Subcutaneous abdominal adipose tissue (tissue), 5 donors: Measurements from ENCODE around the gene CUX1.
"Not testable (repeated sequence)": the region's sequence is repeated elsewhere in the genome, so short reads cannot be mapped to it uniquely, and the experiment has no call there.

ENCODE experiments used
- H3K27ac ChIP-seq: one replicate; pipeline ENCODE4 v1.7.0; 2013; ENCODE audit warnings: low read depth, mild to moderate bottlenecking, inconsistent platforms, low read length, moderate library complexity
- H3K27me3 ChIP-seq, 5 donors: one replicate each; pipeline ENCODE4 v1.7.0; 2013; ENCODE audit warnings: low read length in 5 of 5, inconsistent platforms in 1 of 5; ENCODE audit not compliant: control insufficient read depth in 5 of 5, insufficient read depth in 4 of 5
- H3K36me3 ChIP-seq, 5 donors: one replicate each; pipeline ENCODE4 v1.7.0; 2013; ENCODE audit warnings: low read length in 5 of 5; ENCODE audit not compliant: control insufficient read depth in 5 of 5, insufficient read depth in 5 of 5
- H3K4me1 ChIP-seq, 5 donors: one replicate each; pipeline ENCODE4 v1.7.0; 2013; ENCODE audit warnings: low read length in 5 of 5, mild to moderate bottlenecking in 3 of 5, moderate library complexity in 1 of 5; ENCODE audit not compliant: control insufficient read depth in 5 of 5, insufficient read depth in 5 of 5
- H3K4me3 ChIP-seq, 5 donors: one replicate each; pipeline ENCODE4 v1.7.0; 2013; ENCODE audit warnings: low read length in 5 of 5, low read depth in 1 of 5
- H3K9ac ChIP-seq, 5 donors: one replicate each; pipeline ENCODE4 v1.7.0; 2013; ENCODE audit warnings: low read length in 5 of 5, mild to moderate bottlenecking in 4 of 5, moderate library complexity in 3 of 5
- H3K9me3 ChIP-seq, 5 donors: one replicate each; pipeline ENCODE4 v1.7.0; 2013; ENCODE audit warnings: low read length in 5 of 5; ENCODE audit not compliant: control insufficient read depth in 5 of 5
- donor health status: healthy.
- donor health status: healthy.
- donor health status: healthy.
- donor health status: healthy.
- donor health status: healthy.

CUX1 gene

GRCh38 chr7:101792682-101793071, 24.7 kb upstream of the CUX1 start:
- not testable (repeated sequence) for H3K9me3 ChIP-seq, H3K9ac ChIP-seq, H3K4me1 ChIP-seq, H3K27ac ChIP-seq, H3K36me3 ChIP-seq, H3K27me3 ChIP-seq, H3K4me3 ChIP-seq

- H3K27ac ChIP-seq, result no peak overlapping the region
- no peaks in the 10 kb centered on the region for H3K36me3 ChIP-seq
- peaks cover 0 to 4% (median 0%) of the 10 kb centered on the region in 5 donors for H3K9me3 ChIP-seq
- H3K9ac ChIP-seq, result no peak overlapping the region
- peaks cover 0 to 2% (median 0%) of the 10 kb centered on the region in 5 donors for H3K4me1 ChIP-seq
- H3K4me3 ChIP-seq, result no peak overlapping the region
- H3K27me3 ChIP-seq, result peaks cover 0 to 3% (median 0%) of the 10 kb centered on the region in 5 donors
These were observed 22.0 kb upstream of the CUX1 start for GRCh38 chr7:101795461-101795860.

- not testable (repeated sequence) for H3K9ac ChIP-seq, H3K36me3 ChIP-seq, H3K27ac ChIP-seq, H3K9me3 ChIP-seq, H3K4me1 ChIP-seq, H3K4me3 ChIP-seq
- H3K27me3 ChIP-seq, result peaks cover 0 to 11% (median 8%) of the 10 kb centered on the region in 5 donors
These were observed 19.3 kb upstream of the CUX1 start for GRCh38 chr7:101798173-101798572.

GRCh38 chr7:101803203-101804087, 14.0 kb upstream of the CUX1 start:
- Histone ChIP-seq H3K27me3 (peaks cover 10 to 35% (median 28%) of the 10 kb centered on the region in 5 donors), H3K36me3 (no peaks in the 10 kb centered on the region), H3K4me1 (peaks cover 0 to 4% (median 0%) of the 10 kb centered on the region in 5 donors), H3K9ac (no peak overlapping the region), H3K27ac (no peak overlapping the region), H3K4me3 (no peak overlapping the region), H3K9me3 (no peaks in the 10 kb centered on the region)

- peaks cover 10 to 34% (median 28%) of the 10 kb centered on the region in 5 donors for H3K27me3 ChIP-seq
- H3K27ac ChIP-seq, result no peak overlapping the region
These were observed 13.1 kb upstream of the CUX1 start for GRCh38 chr7:101804088-101804963.

GRCh38 chr7:101804967-101805366, 12.5 kb upstream of the CUX1 start:
- no peaks in the 10 kb centered on the region for H3K9me3 ChIP-seq
- no peak overlapping the region for H3K9ac ChIP-seq
- H3K36me3 ChIP-seq, result no peaks in the 10 kb centered on the region
- H3K4me1 ChIP-seq, result peaks cover 0 to 4% (median 0%) of the 10 kb centered on the region in 5 donors
- no peak overlapping the region for H3K27ac ChIP-seq
- peaks cover 10 to 34% (median 28%) of the 10 kb centered on the region in 5 donors for H3K27me3 ChIP-seq
- H3K4me3 ChIP-seq, result no peak overlapping the region

More at GRCh38 chr7:101804088-101804963, 13.1 kb upstream of the CUX1 start:
- Histone ChIP-seq H3K4me1 (peaks cover 0 to 4% (median 0%) of the 10 kb centered on the region in 5 donors), H3K36me3 (no peaks in the 10 kb centered on the region), H3K4me3 (no peak overlapping the region), H3K9ac (no peak overlapping the region), H3K9me3 (no peaks in the 10 kb centered on the region)

- Histone ChIP-seq H3K27me3 (peaks cover 0 to 7% (median 0%) of the 10 kb centered on the region in 5 donors), H3K4me1 (peaks cover 0 to 21% (median 16%) of the 10 kb centered on the region in 5 donors), H3K27ac (no peak overlapping the region), H3K4me3 (no peak overlapping the region), H3K9ac (no peak overlapping the region), H3K36me3 (no peaks in the 10 kb centered on the region), H3K9me3 (no peaks in the 10 kb centered on the region)
These were observed 4.8 kb upstream of the CUX1 start for GRCh38 chr7:101812595-101812994.

- no peaks in the 10 kb centered on the region for H3K36me3 ChIP-seq
- no peak overlapping the region for H3K9ac ChIP-seq
- no peak overlapping the region for H3K27ac ChIP-seq
- no peaks in the 10 kb centered on the region for H3K9me3 ChIP-seq
- H3K27me3 ChIP-seq, result peaks cover 0 to 7% (median 0%) of the 10 kb centered on the region in 5 donors
- peaks cover 0 to 28% (median 23%) of the 10 kb centered on the region in 5 donors for H3K4me1 ChIP-seq
- peak overlapping the region in 2 of 5 donors; percentile 12 to 76 for H3K4me3 ChIP-seq
These were observed 3.9 kb upstream of the CUX1 start for GRCh38 chr7:101813402-101814019.

- H3K9ac ChIP-seq, result peak overlapping the region in 4 of 5 donors; percentile 52 to 72 (median 66)
- peak overlapping the region; percentile 63 to 83 (median 77) for H3K4me3 ChIP-seq
- peaks cover 0 to 7% (median 0%) of the 10 kb centered on the region in 5 donors for H3K27me3 ChIP-seq
- no peaks in the 10 kb centered on the region for H3K9me3 ChIP-seq
- peaks cover 0 to 37% (median 31%) of the 10 kb centered on the region in 5 donors for H3K4me1 ChIP-seq
- no peaks in the 10 kb centered on the region for H3K36me3 ChIP-seq
- H3K27ac ChIP-seq, result no peak overlapping the region
These were observed 3.1 kb upstream of the CUX1 start for GRCh38 chr7:101814081-101814990.
